SJCRH30 (cell line): ENCODE measurements around the gene GALE. TPM values are rescaled to one million over a fixed set of nuclear protein-coding genes. Genes with fewer than 3 reads are reported as not detected.
A peak's percentile ranks its signal among the peaks of the same experiment; 100 is the strongest.

Source experiments
- DNase-seq, 2 experiments: peaks; one replicate each; pipeline ENCODE4 v3.0.0-alpha.2; 2015 to 2020
- H3K27ac ChIP-seq: fragments of 250-450 bp; sonication (Bioruptor Pico); 2 replicates; pipeline ENCODE4 v1.5.1; 2020; ENCODE audit warnings: mild to moderate bottlenecking, moderate library complexity
- H3K27me3 ChIP-seq: fragments of 250-450 bp; sonication (Bioruptor Pico); 2 replicates; pipeline ENCODE4 v1.5.1; 2020; ENCODE audit warnings: mild to moderate bottlenecking, moderate library complexity
- H3K36me3 ChIP-seq: fragments of 250-450 bp; sonication (Bioruptor Pico); 2 replicates; pipeline ENCODE4 v1.5.1; 2020; ENCODE audit warnings: mild to moderate bottlenecking, moderate library complexity
- H3K4me1 ChIP-seq: fragments of 250-450 bp; sonication (Bioruptor Pico); 2 replicates; pipeline ENCODE4 v1.5.1; 2020; ENCODE audit warnings: mild to moderate bottlenecking, moderate library complexity
- H3K4me3 ChIP-seq: fragments of 250-450 bp; sonication (Bioruptor Pico); 2 replicates; pipeline ENCODE4 v1.5.1; 2020; ENCODE audit warnings: mild to moderate bottlenecking, moderate library complexity
- H3K9me3 ChIP-seq: fragments of 250-450 bp; sonication (Bioruptor Pico); replicated peaks from 2 replicates; pipeline ENCODE4 v1.5.1; 2020; ENCODE audit warnings: mild to moderate bottlenecking, moderate library complexity
- total RNA-seq: library from RNA; depleted of rRNA; stranded (reverse); fragments of >200 nt; shearing (Covaris generic); gene quantifications from 2 replicates; pipeline ENCODE4 v1.2.3, GENCODE V29; 2014; rRNA removed

Gene GALE
- total RNA-seq, 1 experiment from 2014 or later, result 31.5 TPM

DNA sequence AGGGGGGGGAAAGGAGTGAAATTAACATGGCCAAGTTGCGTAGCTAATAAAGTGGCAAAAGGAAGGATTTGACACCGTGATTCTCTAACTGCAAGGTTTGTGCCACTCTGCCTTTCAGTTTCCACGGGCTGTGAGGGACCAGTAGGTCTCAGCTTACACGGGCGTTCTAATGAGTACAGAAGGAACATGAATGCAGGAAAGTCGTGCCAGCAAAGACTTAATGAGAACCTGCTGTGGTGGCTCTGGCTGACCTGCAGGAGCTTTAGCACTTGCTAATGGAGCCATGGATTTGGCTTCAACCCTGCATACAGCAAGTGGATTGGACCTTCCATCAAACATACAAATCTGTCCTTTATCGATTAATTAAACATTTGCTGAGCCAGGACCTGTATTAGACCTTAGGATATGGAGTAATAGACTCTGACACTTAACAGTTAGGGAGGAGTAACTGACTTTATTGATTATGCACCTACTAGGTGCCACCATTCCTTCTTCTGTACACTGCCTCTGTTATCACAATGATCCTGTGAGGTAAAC, 37.4 kb downstream of the GALE start:
- Histone ChIP-seq H3K9me3 (no peaks in the 10 kb centered on the region), H3K27me3 (no peaks in the 10 kb centered on the region), H3K4me3 (no peak overlapping the region), H3K36me3 (peaks cover 45% of the 10 kb centered on the region), H3K4me1 (no peaks in the 10 kb centered on the region), H3K27ac (no peak overlapping the region)
- DNase-seq, result no peak

DNA sequence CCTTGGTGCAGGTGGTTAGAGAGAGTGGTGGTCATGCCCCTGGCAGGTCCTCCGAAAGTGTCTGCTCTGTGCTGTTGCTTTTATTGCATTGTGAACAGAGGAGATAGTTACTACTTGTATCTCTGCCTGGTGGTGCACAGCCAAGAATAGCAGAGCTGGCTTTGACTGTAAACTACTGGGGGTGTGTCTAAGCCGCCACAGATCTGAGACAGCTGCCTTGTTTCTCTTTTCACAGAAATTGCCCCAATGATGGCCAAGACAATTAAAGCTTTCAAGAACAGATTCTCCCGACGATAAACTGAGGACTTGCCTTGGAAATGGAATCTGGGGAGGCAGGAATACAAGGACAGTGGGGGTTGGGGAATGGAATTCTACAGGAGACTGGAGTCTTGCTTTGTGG, 41.3 kb downstream of the GALE start:
- H3K9me3 ChIP-seq, result no peaks in the 10 kb centered on the region
- no peaks in the 10 kb centered on the region for H3K27me3 ChIP-seq
- no peak overlapping the region for H3K27ac ChIP-seq
- H3K36me3 ChIP-seq, result peaks cover 72% of the 10 kb centered on the region
- no peak for DNase-seq
- no peak overlapping the region for H3K4me3 ChIP-seq
- no peaks in the 10 kb centered on the region for H3K4me1 ChIP-seq

DNA sequence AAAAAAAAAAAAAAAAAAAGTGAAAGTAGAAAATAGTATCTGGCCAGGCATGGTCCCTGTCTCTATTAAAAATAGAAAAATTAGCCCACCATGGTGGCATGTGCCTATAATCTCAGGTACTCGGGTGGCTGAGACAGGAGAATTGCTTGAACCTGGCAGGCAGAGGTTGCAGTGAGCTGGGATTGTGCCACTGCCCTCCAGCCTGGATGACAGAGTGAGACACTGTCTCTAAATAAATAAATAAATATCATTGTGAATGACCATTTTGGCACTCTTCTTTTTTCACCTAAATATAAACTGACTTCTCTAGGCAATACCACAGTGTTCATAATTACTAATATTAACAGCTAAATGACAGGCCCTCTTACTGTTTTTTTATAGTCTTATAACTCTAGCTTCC, 42.7 kb downstream of the GALE start:
- DNase-seq, result no peak
- Histone ChIP-seq H3K27me3 (no peaks in the 10 kb centered on the region), H3K36me3 (peaks cover 87% of the 10 kb centered on the region)

DNA sequence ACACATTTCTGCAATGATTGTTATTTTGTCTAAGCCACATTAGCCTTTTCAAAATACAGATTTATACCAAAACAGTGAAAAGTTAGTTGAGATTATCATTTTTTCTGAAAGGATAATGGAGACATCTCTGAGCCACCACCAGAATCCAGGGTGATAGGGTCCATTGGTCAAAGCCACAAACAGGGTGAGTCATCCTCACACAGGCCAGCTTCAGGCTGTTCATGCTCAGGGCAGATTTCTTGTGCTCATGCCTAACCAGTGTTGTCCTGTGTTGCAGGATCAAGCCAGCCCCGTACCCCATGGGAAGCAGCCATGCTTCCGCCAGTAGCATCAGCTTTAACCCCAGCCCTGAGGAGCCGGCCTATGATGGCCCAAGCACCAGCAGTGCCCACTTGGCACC, 43.9 kb downstream of the GALE start:
- DNase-seq, result no peak
- H3K27ac ChIP-seq, result no peak overlapping the region
- H3K9me3 ChIP-seq, result no peaks in the 10 kb centered on the region
- no peak overlapping the region for H3K4me3 ChIP-seq
- H3K36me3 ChIP-seq, result peaks cover 93% of the 10 kb centered on the region
- H3K27me3 ChIP-seq, result no peaks in the 10 kb centered on the region
- no peaks in the 10 kb centered on the region for H3K4me1 ChIP-seq

More for the DNA sequence above, 42.7 kb downstream of the GALE start:
- Histone ChIP-seq H3K9me3 (no peaks in the 10 kb centered on the region), H3K4me1 (no peaks in the 10 kb centered on the region), H3K4me3 (no peak overlapping the region), H3K27ac (no peak overlapping the region)

DNA sequence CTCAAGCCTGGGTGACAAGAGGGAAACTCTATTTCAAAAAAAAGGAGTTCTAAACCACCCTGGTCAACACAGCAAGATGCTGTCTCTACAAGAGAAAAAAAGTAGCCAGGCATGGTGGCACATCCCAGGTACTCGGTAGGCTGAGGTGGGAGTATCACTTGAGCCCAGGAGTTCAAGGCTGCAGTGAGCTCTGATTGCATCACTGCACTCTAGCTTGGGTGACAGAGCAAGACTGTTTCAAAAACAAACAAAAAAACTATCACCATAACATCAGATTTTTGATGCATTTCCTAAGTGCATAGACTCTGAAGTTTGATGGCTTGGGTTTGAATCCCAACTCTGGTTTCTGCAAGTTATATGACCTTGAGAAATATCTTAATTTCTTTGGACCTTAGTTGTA, 47.6 kb downstream of the GALE start:
- H3K27me3 ChIP-seq, result no peaks in the 10 kb centered on the region
- H3K36me3 ChIP-seq, result peaks cover 79% of the 10 kb centered on the region
- H3K4me1 ChIP-seq, result no peaks in the 10 kb centered on the region; the same call in 1 of the 2 replicates
- no peak overlapping the region for H3K4me3 ChIP-seq
- DNase-seq, result no peak
- H3K9me3 ChIP-seq, result no peaks in the 10 kb centered on the region
- no peak overlapping the region for H3K27ac ChIP-seq

DNA sequence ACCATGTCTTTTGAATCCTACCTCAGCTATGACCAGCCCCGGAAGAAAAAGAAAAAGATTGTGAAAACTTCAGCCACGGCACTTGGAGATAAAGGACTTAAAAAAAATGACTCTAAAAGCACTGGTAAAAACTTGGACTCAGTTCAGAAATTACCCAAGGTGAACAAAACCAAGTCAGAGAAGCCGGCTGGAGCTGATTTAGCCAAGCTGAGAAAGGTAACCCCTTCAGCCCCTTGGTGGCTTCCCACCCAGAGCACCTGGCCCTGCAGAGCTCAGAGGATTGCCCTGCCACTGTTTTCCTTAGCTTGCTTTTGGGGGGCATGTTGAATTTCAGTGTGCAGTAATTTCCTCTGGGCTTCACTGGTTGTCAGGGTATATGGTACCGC, 48.7 kb downstream of the GALE start:
- Histone ChIP-seq H3K9me3 (no peaks in the 10 kb centered on the region), H3K27me3 (no peaks in the 10 kb centered on the region), H3K4me3 (no peak overlapping the region), H3K27ac (no peak overlapping the region), H3K36me3 (peaks cover 68% of the 10 kb centered on the region), H3K4me1 (no peaks in the 10 kb centered on the region; the same call in 1 of the 2 replicates)
- DNase-seq, result no peak

DNA sequence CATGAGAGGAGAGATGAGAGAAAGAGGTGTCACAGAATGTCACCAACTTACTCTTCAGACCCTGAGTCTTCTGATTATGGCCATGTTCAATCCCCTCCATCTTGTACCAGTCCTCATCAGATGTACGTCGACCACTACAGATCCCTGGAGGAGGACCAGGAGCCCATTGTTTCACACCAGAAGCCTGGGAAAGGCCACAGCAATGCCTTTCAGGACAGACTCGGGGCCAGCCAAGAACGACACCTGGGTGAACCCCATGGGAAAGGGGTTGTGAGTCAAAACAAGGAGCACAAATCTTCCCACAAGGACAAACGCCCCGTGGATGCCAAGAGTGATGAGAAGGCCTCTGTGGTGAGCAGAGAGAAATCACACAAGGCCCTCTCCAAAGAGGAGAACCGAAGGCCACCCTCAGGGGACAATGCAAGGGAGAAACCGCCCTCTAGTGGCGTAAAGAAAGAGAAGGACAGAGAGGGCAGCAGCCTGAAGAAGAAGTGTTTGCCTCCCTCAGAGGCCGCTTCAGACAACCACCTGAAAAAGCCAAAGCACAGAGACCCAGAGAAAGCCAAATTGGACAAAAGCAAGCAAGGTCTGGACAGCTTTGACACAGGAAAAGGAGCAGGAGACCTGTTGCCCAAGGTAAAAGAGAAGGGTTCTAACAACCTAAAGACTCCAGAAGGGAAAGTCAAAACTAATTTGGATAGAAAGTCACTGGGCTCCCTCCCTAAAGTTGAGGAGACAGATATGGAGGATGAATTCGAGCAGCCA, 49.3 kb downstream of the GALE start:
- Histone ChIP-seq H3K27ac (no peak overlapping the region), H3K4me3 (no peak overlapping the region), H3K9me3 (no peaks in the 10 kb centered on the region), H3K36me3 (peaks cover 65% of the 10 kb centered on the region), H3K27me3 (no peaks in the 10 kb centered on the region), H3K4me1 (no peaks in the 10 kb centered on the region; the same call in 1 of the 2 replicates)
- DNase-seq, result peak; percentile 45 to 73

DNA sequence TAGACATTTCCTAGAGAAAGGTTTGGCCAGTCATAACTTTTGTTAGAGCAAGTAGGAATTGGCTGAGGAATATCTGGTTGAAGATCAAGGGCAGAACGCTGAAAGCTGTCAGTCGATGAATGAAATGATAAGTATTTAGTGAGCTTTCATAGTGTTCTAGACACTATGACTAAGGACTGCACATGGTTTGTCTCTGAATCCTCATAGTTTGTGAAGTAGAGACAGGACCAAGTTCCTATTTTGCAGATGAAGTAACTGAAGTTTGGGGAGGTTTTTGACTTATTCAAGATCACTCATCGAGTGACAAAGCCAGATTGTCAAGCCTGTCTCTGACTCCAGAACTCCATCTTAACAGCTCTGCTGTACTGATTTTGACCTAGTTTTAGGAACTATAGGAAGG, 52.5 kb downstream of the GALE start:
- DNase-seq, result no peak
- Histone ChIP-seq H3K9me3 (no peaks in the 10 kb centered on the region), H3K4me1 (peaks cover 5% of the 10 kb centered on the region; the same call in 1 of the 2 replicates), H3K4me3 (no peak overlapping the region), H3K27me3 (no peaks in the 10 kb centered on the region), H3K36me3 (peaks cover 40% of the 10 kb centered on the region), H3K27ac (no peak overlapping the region)

Other genes with a start within 250 kb of the GALE start
- 332 and 336 TPM in 2 replicates for gene ID3, start 241.3 kb downstream of the GALE start, total RNA-seq
- gene RPL11, start 108.9 kb downstream of the GALE start, total RNA-seq, result 3,637 and 3,779 TPM in 2 replicates
- gene ELOA, start 57.3 kb downstream of the GALE start, total RNA-seq, result 62.4 and 65.9 TPM in 2 replicates
- gene PITHD1, start 22.3 kb downstream of the GALE start, total RNA-seq, result 50.2 and 53.1 TPM in 2 replicates
- gene LYPLA2, start 9.6 kb downstream of the GALE start, total RNA-seq, result 61.2 and 66.8 TPM in 2 replicates
- 8.8 and 9.2 TPM in 2 replicates for gene HMGCL, start 24.7 kb upstream of the GALE start, total RNA-seq
- gene FUCA1, start 67.5 kb upstream of the GALE start, total RNA-seq, result 0.18 TPM in 1 of 2 replicates, not detected in the other
- gene CNR2, start 112.6 kb upstream of the GALE start, total RNA-seq, result not detected in 2 replicates
- gene PNRC2, start 159.1 kb upstream of the GALE start, total RNA-seq, result 131 and 145 TPM in 2 replicates
- gene SRSF10, start 179.6 kb upstream of the GALE start, total RNA-seq, result 195 and 245 TPM in 2 replicates